ENCODE results near the gene KLHL1.

DNA sequence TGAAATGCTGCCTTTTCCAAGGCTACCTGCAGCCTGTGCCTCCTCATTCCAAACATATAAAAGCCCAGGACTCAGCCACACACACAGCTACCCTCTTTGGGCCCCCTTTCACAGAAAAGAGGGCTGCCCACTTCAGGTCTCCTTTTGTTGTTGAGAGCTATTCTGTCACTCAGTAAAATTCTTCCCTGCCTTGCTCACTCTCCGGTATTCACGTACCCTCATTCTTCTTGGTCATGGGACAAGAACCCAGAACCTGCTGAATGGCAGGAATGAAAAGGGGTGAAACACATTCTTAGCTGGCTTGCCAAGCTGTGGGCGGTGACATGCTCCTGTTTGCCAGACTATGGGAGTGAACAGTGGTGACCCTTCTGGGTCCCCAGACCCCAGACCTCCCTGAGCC, 338.6 kb downstream of the KLHL1 start:
- TF ChIP-seq, protein P1, sequence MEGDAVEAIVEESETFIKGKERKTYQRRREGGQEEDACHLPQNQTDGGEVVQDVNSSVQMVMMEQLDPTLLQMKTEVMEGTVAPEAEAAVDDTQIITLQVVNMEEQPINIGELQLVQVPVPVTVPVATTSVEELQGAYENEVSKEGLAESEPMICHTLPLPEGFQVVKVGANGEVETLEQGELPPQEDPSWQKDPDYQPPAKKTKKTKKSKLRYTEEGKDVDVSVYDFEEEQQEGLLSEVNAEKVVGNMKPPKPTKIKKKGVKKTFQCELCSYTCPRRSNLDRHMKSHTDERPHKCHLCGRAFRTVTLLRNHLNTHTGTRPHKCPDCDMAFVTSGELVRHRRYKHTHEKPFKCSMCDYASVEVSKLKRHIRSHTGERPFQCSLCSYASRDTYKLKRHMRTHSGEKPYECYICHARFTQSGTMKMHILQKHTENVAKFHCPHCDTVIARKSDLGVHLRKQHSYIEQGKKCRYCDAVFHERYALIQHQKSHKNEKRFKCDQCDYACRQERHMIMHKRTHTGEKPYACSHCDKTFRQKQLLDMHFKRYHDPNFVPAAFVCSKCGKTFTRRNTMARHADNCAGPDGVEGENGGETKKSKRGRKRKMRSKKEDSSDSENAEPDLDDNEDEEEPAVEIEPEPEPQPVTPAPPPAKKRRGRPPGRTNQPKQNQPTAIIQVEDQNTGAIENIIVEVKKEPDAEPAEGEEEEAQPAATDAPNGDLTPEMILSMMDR (IDR thresholded peaks at IDR 0.05): no peak
- TF ChIP-seq POLR2A (IDR thresholded peaks at IDR 0.05): no peak

Data from adrenal gland (tissue), 5 donors.